Neural cell (in vitro differentiated cells): Measurements from ENCODE around the gene DUSP5. TPM values are rescaled to one million over a fixed set of nuclear protein-coding genes. Genes with fewer than 3 reads are reported as not detected.

ENCODE experiments used
- H2AFZ ChIP-seq: fragments of 200-600, 300-800 bp; sonication (generic), shearing (Covaris generic); 2 replicates; pipeline ENCODE4 v1.6.0; 2014; ENCODE audit warnings: low read depth, mild to moderate bottlenecking, antibody characterized with exemption, low read length, moderate library complexity
- H3F3A ChIP-seq: fragments of 200-600 bp; shearing (Covaris generic); 2 replicates; pipeline ENCODE4 v1.6.1; 2016; ENCODE audit warnings: mild to moderate bottlenecking, moderate library complexity, mixed read lengths, antibody characterized with exemption, low read length; ENCODE audit not compliant: insufficient read depth, poor library complexity, severe bottlenecking
- H3K27ac ChIP-seq: fragments of 200-600, 300-800 bp; sonication (generic), shearing (Covaris generic); 2 replicates; pipeline ENCODE4 v1.5.1; 2014; ENCODE audit warnings: mild to moderate bottlenecking, low read length, moderate library complexity
- H3K27me3 ChIP-seq: fragments of 300-800, 200-600 bp; sonication (generic), shearing (Covaris generic); 2 replicates; pipeline ENCODE4 v1.6.0; 2014; ENCODE audit warnings: mild to moderate bottlenecking, low read depth, low read length, moderate library complexity; ENCODE audit not compliant: insufficient read depth
- H3K36me3 ChIP-seq: fragments of 300-800, 200-600 bp; sonication (generic), shearing (Covaris generic); 2 replicates; pipeline ENCODE4 v1.5.1; 2014; ENCODE audit warnings: mild to moderate bottlenecking, antibody characterized with exemption, low read length, moderate library complexity; ENCODE audit not compliant: insufficient read depth
- H3K4me2 ChIP-seq: fragments of 300-800, 200-600 bp; sonication (generic), shearing (Covaris generic); 2 replicates; pipeline ENCODE4 v1.6.0; 2014; ENCODE audit warnings: mild to moderate bottlenecking, low read length
- H3K4me3 ChIP-seq: fragments of 300-800, 200-600 bp; sonication (generic), shearing (Covaris generic); 2 replicates; pipeline ENCODE4 v1.5.1; 2014; ENCODE audit warnings: mild to moderate bottlenecking, low read length, moderate library complexity
- H3K79me2 ChIP-seq: fragments of 200-600 bp; shearing (Covaris generic); replicated peaks from 2 replicates; pipeline ENCODE4 v1.6.0; 2014; ENCODE audit warnings: mild to moderate bottlenecking, low read length, moderate library complexity; ENCODE audit not compliant: insufficient read depth
- H3K9ac ChIP-seq: fragments of 300-800, 200-600 bp; sonication (generic), shearing (Covaris generic); 2 replicates; pipeline ENCODE4 v1.6.1; 2016; ENCODE audit warnings: mild to moderate bottlenecking, low read length, mixed read lengths
- H3K9me2 ChIP-seq: fragments of 200-600 bp; shearing (Covaris generic); 2 replicates; pipeline ENCODE4 v1.6.1; 2016; ENCODE audit warnings: mild to moderate bottlenecking, low read length, mixed read lengths; ENCODE audit not compliant: insufficient read depth
- H3K9me3 ChIP-seq: fragments of 200-600, 300-800 bp; sonication (generic), shearing (Covaris generic); 2 replicates; pipeline ENCODE4 v1.6.1; 2016; ENCODE audit warnings: mild to moderate bottlenecking, mixed run types, low read length, moderate library complexity, mixed read lengths
- H4K20me1 ChIP-seq: fragments of 200-600 bp; shearing (Covaris generic); 2 replicates; pipeline ENCODE4 v1.6.1; 2016; ENCODE audit warnings: mild to moderate bottlenecking, mixed run types; ENCODE audit not compliant: insufficient read depth
- CTCF ChIP-seq: fragments of 450-650 bp; IDR thresholded peaks from 2 replicates; pipeline ENCODE4 v1.5.1; 2014; ENCODE audit warnings: antibody characterized with exemption, mild to moderate bottlenecking, moderate library complexity; ENCODE audit not compliant: poor library complexity, severe bottlenecking
- EP300 ChIP-seq: fragments of 450-650 bp; conservative IDR thresholded peaks from 2 replicates; pipeline ENCODE4 v1.6.1; 2014; ENCODE audit warnings: antibody characterized with exemption, mild to moderate bottlenecking, moderate library complexity; ENCODE audit not compliant: poor library complexity, severe bottlenecking
- EZH2 ChIP-seq: fragments of 200-600, 300-800 bp; shearing (Covaris generic), sonication (generic); IDR thresholded peaks from 2 replicates; pipeline ENCODE4 v1.6.1; 2014; ENCODE audit warnings: antibody characterized with exemption, low read length, borderline replicate concordance, mild to moderate bottlenecking; ENCODE audit not compliant: insufficient read depth, poor library complexity, severe bottlenecking
- MXI1 ChIP-seq: fragments of 450-650 bp; conservative IDR thresholded peaks from 2 replicates; pipeline ENCODE4 v1.6.1; 2014; ENCODE audit warnings: antibody characterized with exemption, mild to moderate bottlenecking; ENCODE audit not compliant: poor library complexity, severe bottlenecking
- POLR2AphosphoS5 ChIP-seq: IDR thresholded peaks from 2 replicates; pipeline ENCODE4 v1.6.1; 2012
- RAD21 ChIP-seq: fragments of 450-650 bp; conservative IDR thresholded peaks from 2 replicates; pipeline ENCODE4 v1.6.1; 2014; ENCODE audit warnings: antibody characterized with exemption, mild to moderate bottlenecking, moderate library complexity
- REST ChIP-seq: IDR thresholded peaks from 2 replicates; pipeline ENCODE4 v1.6.1; 2012; ENCODE audit warnings: borderline replicate concordance
- SMC3 ChIP-seq: fragments of 450-650 bp; conservative IDR thresholded peaks from 2 replicates; pipeline ENCODE4 v1.6.1; 2014; ENCODE audit warnings: antibody characterized with exemption, mild to moderate bottlenecking, moderate library complexity; ENCODE audit not compliant: poor library complexity
- TAF1 ChIP-seq: IDR thresholded peaks from 2 replicates; pipeline ENCODE4 v1.6.1; 2012; ENCODE audit warnings: low read depth
- polyA plus RNA-seq: library from polyadenylated mRNA; depleted of rRNA; stranded (reverse); fragments of >200 nt; gene quantifications from 2 replicates; pipeline ENCODE4 v1.2.3, GENCODE V29; 2014

DUSP5 gene
- polyA plus RNA-seq, 1 donor from 2014 or later, result 2.2 TPM

- Histone ChIP-seq H3K4me2 (no peak overlapping the region), H3K36me3 (no peaks in the 10 kb centered on the region), H3K9me3 (no peaks in the 10 kb centered on the region), H3K27ac (no peak overlapping the region), H3K27me3 (no peaks in the 10 kb centered on the region), H3K4me3 (no peak overlapping the region), H3F3A (no peaks in the 10 kb centered on the region), H2AFZ (no peak overlapping the region), H3K79me2 (no peaks in the 10 kb centered on the region), H4K20me1 (no peaks in the 10 kb centered on the region), H3K9me2 (no peaks in the 10 kb centered on the region), H3K9ac (no peak overlapping the region)
- TF ChIP-seq REST, result no peak
- TF ChIP-seq POLR2AphosphoS5, result no peak
- TF ChIP-seq TAF1, result no peak
- TF ChIP-seq CTCF, result no peak
- no peak for TF ChIP-seq EZH2
- TF ChIP-seq RAD21, result no peak
- TF ChIP-seq MXI1, result no peak
Measured at GRCh38 chr10:110509560-110509959, 11.9 kb downstream of the DUSP5 start.

DNA sequence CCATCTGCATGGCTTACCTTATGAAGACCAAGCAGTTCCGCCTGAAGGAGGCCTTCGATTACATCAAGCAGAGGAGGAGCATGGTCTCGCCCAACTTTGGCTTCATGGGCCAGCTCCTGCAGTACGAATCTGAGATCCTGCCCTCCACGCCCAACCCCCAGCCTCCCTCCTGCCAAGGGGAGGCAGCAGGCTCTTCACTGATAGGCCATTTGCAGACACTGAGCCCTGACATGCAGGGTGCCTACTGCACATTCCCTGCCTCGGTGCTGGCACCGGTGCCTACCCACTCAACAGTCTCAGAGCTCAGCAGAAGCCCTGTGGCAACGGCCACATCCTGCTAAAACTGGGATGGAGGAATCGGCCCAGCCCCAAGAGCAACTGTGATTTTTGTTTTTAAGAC is 12.4 kb downstream of the DUSP5 start:
- H3K4me2 ChIP-seq, result no peak overlapping the region
- no peaks in the 10 kb centered on the region for H3K9me3 ChIP-seq
- no peaks in the 10 kb centered on the region for H3K27me3 ChIP-seq
- H3K4me3 ChIP-seq, result no peak overlapping the region
- no peaks in the 10 kb centered on the region for H3K9me2 ChIP-seq
- H3F3A ChIP-seq, result no peaks in the 10 kb centered on the region
- H3K27ac ChIP-seq, result no peak overlapping the region
- H4K20me1 ChIP-seq, result no peaks in the 10 kb centered on the region
- H3K79me2 ChIP-seq, result no peaks in the 10 kb centered on the region
- H3K36me3 ChIP-seq, result no peaks in the 10 kb centered on the region
- TF ChIP-seq POLR2AphosphoS5, result no peak
- TF ChIP-seq TAF1, result no peak
- no peak for TF ChIP-seq MXI1
- TF ChIP-seq SMC3, result no peak
- TF ChIP-seq EP300, result no peak
- no peak for TF ChIP-seq RAD21
- TF ChIP-seq CTCF, result no peak
- no peak for TF ChIP-seq REST
- no peak for TF ChIP-seq EZH2
- no peak overlapping the region for H3K9ac ChIP-seq
- no peak overlapping the region for H2AFZ ChIP-seq
